SKM-1 (cell line): Measurements from ENCODE around the gene INSC.

Experiments used
- DNase-seq: peaks from one replicate; lab custom pipeline; 2025; ENCODE audit not compliant: unreplicated experiment; lab: John Stamatoyannopoulos, UW

Gene INSC

GRCh38 chr11:15180212-15180792 lies 65.6 kb downstream of the INSC start:
- no peak for DNase-seq

- no peak for DNase-seq
These were observed 67.6 kb downstream of the INSC start for GRCh38 chr11:15182372-15182771.

GRCh38 chr11:15185021-15185420 lies 70.3 kb downstream of the INSC start:
- DNase-seq: no peak

GRCh38 chr11:15186146-15186545 lies 71.4 kb downstream of the INSC start:
- DNase-seq: no peak

GRCh38 chr11:15189189-15189588 lies 74.5 kb downstream of the INSC start:
- no peak for DNase-seq

DNA sequence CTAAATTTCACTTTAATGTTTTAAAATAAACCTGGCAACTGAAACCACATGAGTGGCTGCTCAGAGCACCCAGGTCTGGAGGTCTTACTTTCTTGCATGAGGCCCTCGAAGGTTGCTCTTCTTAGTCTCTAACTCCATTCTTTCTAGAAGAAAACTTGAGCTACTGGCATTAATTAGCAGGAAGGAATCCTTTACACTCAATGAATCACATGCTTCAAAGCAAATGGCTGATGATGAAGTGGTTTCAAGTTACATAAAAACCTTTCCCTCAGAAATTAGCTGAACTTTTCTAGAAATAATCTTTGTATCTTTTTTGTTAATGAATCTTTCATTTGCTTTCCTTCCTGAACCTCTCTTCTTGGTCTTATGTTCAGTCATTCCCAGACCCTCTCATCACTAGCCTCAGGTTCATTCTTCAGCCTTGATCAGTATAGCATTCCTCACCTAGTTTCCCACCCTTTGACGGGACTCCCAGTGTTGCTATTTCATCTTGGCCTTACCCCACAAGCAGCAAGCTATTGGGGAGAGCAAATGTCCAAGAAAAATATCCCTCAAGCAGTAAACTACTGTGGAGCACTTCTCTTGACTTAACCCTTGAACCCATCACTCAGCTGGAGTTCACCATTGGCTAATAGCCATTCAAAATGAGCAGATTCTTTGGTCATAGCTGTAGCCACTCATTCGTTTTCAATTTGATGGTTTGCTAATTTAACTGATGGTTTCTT lies 75.1 kb downstream of the INSC start:
- DNase-seq: no peak

DNA sequence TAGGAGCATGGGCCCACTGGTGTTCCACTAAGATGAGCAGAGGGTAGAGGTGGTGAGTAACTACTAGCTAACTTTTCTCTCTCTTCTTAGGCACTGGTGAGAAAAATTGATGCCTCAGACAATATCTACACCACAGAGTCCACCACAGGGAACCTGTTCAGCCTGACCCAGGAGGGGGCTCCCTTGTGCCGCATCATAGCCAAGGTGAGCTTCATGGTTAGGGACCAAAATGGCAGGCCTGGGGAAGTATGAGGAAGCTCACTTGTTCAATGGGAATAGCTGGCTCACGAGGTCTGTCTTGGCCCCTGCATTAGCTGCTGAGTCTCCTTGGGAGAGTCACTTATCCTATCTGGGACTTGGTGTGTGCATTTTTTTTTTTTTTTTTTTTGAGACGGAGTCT lies 75.9 kb downstream of the INSC start:
- no peak for DNase-seq

- DNase-seq: no peak
These were observed 77.4 kb downstream of the INSC start for GRCh38 chr11:15192005-15192556.

GRCh38 chr11:15194671-15195415 lies 80.1 kb downstream of the INSC start:
- no peak for DNase-seq

DNA sequence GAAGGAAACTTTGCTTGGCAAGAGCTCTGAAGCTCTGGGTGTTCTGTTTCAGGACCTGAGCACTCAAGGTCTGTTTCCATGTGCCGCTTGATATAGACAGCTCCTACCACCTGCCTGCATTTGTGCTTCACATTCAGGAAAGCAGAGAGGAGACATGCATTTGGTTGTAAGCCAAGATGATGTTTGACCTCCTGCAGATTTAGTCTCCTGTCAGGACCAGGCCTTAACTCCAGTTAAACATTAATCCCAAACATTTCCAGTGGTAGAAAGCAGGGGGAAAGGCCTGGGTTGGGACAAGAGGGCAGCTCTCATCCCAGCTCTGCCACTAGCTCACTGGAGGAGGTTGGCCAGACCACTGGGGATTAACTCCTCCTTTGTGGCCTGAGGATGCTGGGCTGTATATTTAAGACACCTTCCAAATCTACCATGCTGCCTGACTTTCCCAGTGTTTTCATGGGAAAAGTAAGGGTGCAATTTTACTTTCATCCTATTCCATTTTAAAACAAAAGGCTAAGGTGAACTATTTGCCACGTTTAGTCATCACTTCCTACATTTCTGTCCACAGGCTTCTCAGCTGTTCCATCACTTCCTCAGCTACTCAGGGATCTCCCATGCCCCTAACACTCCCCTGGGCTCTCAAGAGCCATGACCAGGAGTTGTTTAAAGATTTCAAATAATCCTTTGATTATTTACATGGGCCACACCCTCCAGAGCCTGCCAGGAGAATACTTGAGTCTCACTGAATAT lies 80.9 kb downstream of the INSC start:
- DNase-seq: no peak

GRCh38 chr11:15196704-15197103 lies 82.0 kb downstream of the INSC start:
- no peak for DNase-seq

DNA sequence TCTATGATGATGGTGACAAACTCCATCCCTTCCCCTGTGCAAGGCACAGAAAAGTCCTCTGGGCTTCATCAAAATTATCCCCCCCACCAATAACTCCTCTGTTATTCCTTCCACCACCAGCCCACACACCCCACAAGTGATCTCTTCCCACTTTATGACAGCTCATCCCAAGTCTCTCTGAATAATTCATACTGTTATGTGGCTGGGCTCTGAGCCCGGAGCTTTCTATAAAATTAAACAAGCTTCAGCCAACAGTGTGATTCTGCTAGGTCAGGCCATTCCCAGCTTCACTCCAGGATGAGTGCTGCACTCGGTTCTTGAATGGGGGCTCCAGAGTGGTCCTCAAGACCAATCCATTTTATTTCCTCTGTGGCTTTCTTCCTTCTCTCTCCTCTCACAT lies 83.0 kb downstream of the INSC start:
- no peak for DNase-seq

GRCh38 chr11:15198284-15198683 lies 83.6 kb downstream of the INSC start:
- no peak for DNase-seq

- no peak for DNase-seq
These were observed 85.0 kb downstream of the INSC start for GRCh38 chr11:15199693-15200092.

- no peak for DNase-seq
These were observed 86.0 kb downstream of the INSC start for GRCh38 chr11:15200696-15201095.

DNA sequence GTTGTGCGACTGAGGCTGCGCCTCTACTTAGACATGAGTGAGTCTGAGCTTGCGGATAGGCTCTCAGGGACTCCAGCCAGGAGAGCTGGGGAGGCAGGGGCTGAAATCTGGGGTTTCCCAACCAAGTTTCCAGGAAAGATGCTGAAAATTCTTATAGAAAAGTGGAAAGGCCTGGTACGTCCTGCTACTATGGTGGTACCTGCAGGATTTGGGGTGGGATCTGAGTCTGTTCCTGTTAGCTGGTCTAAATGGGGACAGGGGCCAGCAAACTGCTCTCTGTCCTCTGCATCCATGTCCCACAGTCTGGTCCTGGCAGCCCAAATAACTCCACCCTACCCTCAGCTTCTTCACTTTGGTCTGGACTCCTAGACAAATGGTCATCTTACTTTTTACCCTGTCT lies 86.9 kb downstream of the INSC start:
- no peak for DNase-seq

DNA sequence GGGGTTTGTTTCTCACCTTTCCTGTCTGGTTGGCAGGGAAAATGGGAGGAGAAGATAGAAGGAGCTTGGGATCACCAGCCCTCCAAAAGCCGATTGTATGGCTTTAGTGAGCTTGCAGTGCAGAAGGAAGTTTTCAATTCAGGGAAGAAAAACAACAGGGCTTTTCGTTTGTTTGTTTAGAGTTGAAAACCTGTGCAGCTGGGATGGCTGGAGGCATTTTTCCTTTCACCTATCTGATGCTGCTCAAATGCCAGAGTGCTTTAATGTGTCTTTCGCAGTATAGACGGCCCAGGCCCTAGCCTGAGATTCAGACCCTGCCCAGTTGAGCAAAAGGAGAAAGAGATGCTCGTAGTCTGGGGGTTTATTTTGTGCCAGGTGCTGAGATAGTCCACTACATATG lies 87.9 kb downstream of the INSC start:
- no peak for DNase-seq

DNA sequence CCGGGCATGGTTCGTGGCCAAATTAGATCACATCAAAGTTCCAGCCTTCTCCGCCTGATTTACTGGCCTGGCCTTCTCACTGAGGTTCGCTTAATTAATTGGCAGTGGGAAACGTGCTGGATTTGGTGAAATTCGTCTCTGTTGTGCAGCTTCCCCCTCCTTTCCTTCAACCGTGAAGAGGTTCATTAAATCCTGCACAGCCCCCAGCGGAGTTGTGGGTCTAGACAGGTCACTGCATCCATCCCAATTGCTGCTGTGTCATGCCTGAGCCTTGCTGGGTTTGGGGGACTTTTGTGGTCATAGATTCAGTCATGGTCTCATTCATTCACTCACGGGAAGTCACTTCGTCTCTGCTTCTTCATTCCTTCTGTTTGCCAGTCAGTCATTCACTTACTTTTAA lies 90.0 kb downstream of the INSC start:
- no peak for DNase-seq

- no peak for DNase-seq
These were observed 92.1 kb downstream of the INSC start for GRCh38 chr11:15206791-15207190.

- DNase-seq: peak; percentile 47
These were observed 93.9 kb downstream of the INSC start for GRCh38 chr11:15208378-15209222.
